GM21515 (cell line): ENCODE measurements around the gene AGR2.
"Not testable (repeated sequence)": the region's sequence is repeated elsewhere in the genome, so short reads cannot be mapped to it uniquely, and the experiment has no call there.

Source experiments
- ATAC-seq: cut with Tn5 transposase; IDR thresholded peaks from one replicate; pipeline ENCODE4 v1.9.1; 2021; ENCODE audit not compliant: unreplicated experiment

AGR2 gene

GRCh38 chr7:16804674-16805439 lies at the start of gene AGR2:
AGR2 (minus strand) TSS chr7:16804999; CDS start chr7:16801796, 3,203 bp downstream.
- no peak for ATAC-seq

- ATAC-seq: not testable (repeated sequence)
Measured at GRCh38 chr7:16853189-16853588, 48.4 kb upstream of the AGR2 start.

- no peak for ATAC-seq
Measured at GRCh38 chr7:16851829-16852228, 47.0 kb upstream of the AGR2 start.

- no peak for ATAC-seq
Measured at GRCh38 chr7:16850614-16851466, 46.0 kb upstream of the AGR2 start.

- ATAC-seq: no peak
Measured at GRCh38 chr7:16849296-16850148, 44.7 kb upstream of the AGR2 start.

GRCh38 chr7:16847381-16847860 lies 42.6 kb upstream of the AGR2 start:
- no peak for ATAC-seq

GRCh38 chr7:16846601-16847165 lies 41.9 kb upstream of the AGR2 start:
- ATAC-seq: no peak

- no peak for ATAC-seq
Measured at GRCh38 chr7:16845746-16846145, 40.9 kb upstream of the AGR2 start.

GRCh38 chr7:16841681-16842080 lies 36.9 kb upstream of the AGR2 start:
- ATAC-seq: no peak

GRCh38 chr7:16840094-16840493 lies 35.3 kb upstream of the AGR2 start:
- ATAC-seq: no peak

- no peak for ATAC-seq
Measured at GRCh38 chr7:16839646-16840045, 34.8 kb upstream of the AGR2 start.

- ATAC-seq: no peak
Measured at GRCh38 chr7:16838891-16839290, 34.1 kb upstream of the AGR2 start.

- no peak for ATAC-seq
Measured at GRCh38 chr7:16838386-16838785, 33.6 kb upstream of the AGR2 start.

- no peak for ATAC-seq
Measured at GRCh38 chr7:16836481-16836880, 31.7 kb upstream of the AGR2 start.

GRCh38 chr7:16833373-16833772 lies 28.6 kb upstream of the AGR2 start:
- ATAC-seq: no peak

- no peak for ATAC-seq
Measured at GRCh38 chr7:16826060-16826459, 21.3 kb upstream of the AGR2 start.

GRCh38 chr7:16822029-16822428 lies 17.2 kb upstream of the AGR2 start:
- ATAC-seq: no peak

- ATAC-seq: no peak
Measured at GRCh38 chr7:16818732-16819131, 13.9 kb upstream of the AGR2 start.

GRCh38 chr7:16817536-16817935 lies 12.7 kb upstream of the AGR2 start:
- ATAC-seq: no peak

- ATAC-seq: no peak
Measured at GRCh38 chr7:16816824-16817223, 12.0 kb upstream of the AGR2 start.

GRCh38 chr7:16815001-16815400 lies 10.2 kb upstream of the AGR2 start:
- ATAC-seq: no peak
